Ovary (tissue), 3 donors: ENCODE results near the gene SLC26A11.

Experiments used
- EP300 ChIP-seq: sonication (generic); formaldehyde crosslinking; IDR thresholded peaks from one replicate; pipeline ENCODE4 v1.6.1; 2017; ENCODE audit warnings: antibody characterized with exemption
- POLR2A ChIP-seq: fragments of 450-650 bp; IDR thresholded peaks from one replicate; pipeline ENCODE4 v1.6.1; 2017; ENCODE audit warnings: antibody characterized with exemption, mild to moderate bottlenecking, moderate library complexity
- TF ChIP-seq, protein P1 (sequence below), 3 donors: fragments of 450-650 bp in 2 of 3; fragments of 200-600 bp in 1 of 3; IDR thresholded peaks; one replicate each; pipeline versions ENCODE4 v1.5.1 to v1.8.0; 2016 to 2022; ENCODE audit warnings: antibody characterized with exemption in 3 of 3, mild to moderate bottlenecking in 1 of 3
- donor health status: DM: no; HTN: no; CAD: no.

DNA sequence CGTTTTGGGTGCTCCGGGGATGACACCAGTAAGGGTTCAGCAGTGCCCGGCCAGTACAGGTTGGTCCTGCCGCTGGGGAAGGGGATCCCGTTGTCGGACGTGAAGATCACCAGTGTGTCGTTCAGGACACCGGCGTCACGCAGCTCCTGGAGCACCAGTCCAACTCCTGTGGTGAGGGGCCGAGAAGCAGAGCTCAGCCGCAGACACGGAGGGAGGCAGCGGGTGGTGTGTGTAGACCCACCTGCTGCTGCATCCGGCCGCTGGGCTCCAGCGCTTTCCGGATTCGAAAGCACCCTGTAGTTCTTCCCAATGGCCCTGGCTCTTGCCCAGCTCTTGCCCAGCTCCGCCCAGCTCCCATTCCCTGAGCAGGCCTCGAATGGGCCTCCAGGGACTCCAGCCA, 8.1 kb upstream of the SLC26A11 start:
- TF ChIP-seq POLR2A (no peak), EP300 (no peak)
- TF ChIP-seq, protein P1, sequence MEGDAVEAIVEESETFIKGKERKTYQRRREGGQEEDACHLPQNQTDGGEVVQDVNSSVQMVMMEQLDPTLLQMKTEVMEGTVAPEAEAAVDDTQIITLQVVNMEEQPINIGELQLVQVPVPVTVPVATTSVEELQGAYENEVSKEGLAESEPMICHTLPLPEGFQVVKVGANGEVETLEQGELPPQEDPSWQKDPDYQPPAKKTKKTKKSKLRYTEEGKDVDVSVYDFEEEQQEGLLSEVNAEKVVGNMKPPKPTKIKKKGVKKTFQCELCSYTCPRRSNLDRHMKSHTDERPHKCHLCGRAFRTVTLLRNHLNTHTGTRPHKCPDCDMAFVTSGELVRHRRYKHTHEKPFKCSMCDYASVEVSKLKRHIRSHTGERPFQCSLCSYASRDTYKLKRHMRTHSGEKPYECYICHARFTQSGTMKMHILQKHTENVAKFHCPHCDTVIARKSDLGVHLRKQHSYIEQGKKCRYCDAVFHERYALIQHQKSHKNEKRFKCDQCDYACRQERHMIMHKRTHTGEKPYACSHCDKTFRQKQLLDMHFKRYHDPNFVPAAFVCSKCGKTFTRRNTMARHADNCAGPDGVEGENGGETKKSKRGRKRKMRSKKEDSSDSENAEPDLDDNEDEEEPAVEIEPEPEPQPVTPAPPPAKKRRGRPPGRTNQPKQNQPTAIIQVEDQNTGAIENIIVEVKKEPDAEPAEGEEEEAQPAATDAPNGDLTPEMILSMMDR (IDR thresholded peaks at IDR 0.05), result no peak
